GM12864 (cell line): Measurements from ENCODE around the gene KCNQ1.

Experiments
- DNase-seq: peaks from one replicate; pipeline ENCODE4 v3.0.0-alpha.2; 2011; ENCODE audit warnings: low read depth
- H3K4me3 ChIP-seq: 2 replicates; pipeline ENCODE4 v1.5.1; 2011; ENCODE audit warnings: mild to moderate bottlenecking, low read depth, low read length, control low read depth
- CTCF ChIP-seq: IDR thresholded peaks from 2 replicates; pipeline ENCODE4 v1.5.1; 2011; ENCODE audit warnings: low read depth, mild to moderate bottlenecking, moderate library complexity, low read length, control low read depth, inconsistent platforms; ENCODE audit errors: missing control alignments

KCNQ1 gene

DNA sequence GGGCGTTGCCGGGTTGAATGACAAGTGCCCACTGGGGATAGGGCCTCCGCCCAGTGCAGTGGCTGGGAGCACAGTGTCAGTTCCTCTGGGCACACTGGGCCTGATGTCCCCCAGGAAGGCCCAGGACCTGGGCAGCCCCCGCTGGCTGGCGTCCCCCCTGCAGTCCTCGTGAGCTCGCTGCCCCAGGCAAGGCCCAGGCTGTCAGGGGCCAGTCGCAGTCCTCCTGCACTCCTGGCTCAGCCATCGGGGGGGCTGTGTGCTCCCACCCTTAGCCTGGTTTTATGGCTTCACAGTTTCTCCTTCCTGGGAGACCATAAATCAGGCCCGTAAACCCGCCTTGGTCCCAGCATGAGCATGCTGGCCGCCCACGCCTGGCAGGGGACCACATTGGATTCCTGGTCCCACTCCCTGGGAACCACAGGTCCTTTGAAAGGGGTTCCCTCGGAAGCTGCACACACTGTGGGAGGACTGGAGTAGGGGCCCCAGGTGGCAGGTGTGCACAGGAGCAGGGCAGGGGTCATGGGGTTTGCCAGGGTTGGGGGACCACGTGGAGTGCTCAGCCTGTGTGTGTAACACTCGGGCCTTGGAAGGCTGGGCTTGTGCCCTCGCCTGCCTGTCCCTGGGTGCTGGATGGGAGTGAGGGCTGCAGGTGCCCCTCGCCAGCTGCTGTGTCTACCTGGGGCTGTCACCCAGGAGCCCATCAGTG is 141.4 kb downstream of the KCNQ1 start:
- no peak for TF ChIP-seq CTCF
- no peak for DNase-seq

DNA sequence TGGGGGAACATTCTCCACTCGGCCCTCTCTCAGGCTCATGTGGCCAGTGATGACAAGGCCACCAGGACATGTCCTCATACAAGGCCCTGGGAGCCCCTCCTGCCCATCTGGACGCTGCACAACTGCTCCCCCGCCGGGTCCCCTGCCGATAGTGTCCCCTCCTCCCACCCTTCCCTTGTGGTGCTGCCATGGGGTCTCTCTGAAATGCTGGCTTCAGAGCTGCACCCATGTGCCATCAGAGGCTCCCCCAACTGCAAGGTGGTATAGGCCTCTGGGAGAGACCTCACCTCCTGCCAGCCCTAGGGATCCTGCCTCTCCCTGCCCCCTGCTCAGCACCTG is 142.0 kb downstream of the KCNQ1 start:
- no peak for TF ChIP-seq CTCF
- no peak overlapping the region for H3K4me3 ChIP-seq
- DNase-seq = no peak

More for the DNA sequence above, 141.4 kb downstream of the KCNQ1 start:
- no peak overlapping the region for H3K4me3 ChIP-seq

DNA sequence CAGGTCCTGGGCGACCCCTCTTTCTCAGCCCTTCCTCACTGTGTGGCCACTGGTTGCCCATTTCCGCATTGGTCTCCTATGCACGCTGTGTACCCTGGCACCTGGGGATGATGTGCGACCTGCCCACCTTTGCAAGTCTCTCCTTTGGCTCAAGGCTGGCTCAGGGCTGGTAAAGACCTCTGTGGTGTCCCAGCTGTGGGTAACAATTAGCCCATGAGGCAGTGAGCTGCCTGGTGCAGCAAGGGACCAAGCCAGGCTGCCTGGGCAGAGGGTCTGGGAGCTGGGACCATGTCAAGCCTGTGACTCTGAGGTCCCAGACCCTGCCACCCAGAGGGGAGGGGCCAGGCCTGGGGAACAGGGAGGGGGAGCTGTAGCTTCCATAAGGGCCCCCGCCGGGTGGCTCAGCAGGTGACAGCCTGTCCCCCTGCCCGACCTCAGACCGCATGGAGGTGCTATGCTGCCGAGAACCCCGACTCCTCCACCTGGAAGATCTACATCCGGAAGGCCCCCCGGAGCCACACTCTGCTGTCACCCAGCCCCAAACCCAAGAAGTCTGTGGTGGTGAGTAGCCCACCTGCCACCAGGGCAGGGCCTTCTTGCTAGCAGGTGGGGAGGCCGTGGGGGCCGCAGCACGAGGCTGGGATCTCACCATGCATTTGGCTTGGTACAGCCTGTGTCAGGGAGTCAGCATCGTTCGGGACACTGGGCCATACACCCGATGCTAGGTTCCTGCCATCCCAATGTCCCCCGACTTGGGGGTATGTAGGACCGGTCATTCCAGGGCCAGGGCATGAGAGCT is 142.5 kb downstream of the KCNQ1 start:
- no peak for TF ChIP-seq CTCF
- no peak for DNase-seq
- no peak overlapping the region for H3K4me3 ChIP-seq

DNA sequence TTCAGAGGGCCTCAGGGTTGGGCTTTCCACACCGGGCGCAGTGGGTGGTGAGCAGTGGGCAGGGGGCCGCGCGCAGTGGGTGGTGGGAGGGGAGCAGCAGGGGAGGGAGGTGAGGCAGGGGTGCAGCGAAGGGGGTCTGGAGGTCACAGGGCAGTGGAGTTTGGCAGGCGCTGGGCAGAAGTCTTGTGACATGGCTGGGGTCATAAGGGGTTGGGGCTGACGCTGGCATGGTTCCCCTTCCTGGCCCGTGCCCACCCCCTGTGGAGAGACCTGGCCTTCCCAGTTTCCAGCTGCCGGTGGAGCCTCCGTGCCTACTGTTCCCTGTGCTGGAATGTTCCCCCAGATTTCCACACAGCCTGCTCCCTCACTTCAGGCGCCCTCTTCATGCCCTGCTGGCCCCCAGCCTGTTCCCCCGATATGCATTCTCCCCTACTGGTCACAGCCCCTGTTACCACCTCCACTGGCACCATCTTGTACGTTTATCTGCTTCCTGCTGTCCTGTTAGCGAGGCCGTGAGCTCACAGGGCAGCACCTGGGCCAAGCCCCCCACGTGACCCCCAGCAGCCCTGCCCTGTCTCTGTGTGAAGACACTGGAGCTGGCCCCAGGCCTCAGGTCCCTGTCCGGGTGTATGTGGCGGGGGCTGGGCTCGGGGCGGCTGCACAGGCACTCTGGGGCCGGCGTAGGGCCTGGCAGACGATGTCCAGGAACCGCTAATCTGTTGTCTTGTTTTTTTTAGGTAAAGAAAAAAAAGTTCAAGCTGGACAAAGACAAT is 143.4 kb downstream of the KCNQ1 start:
- DNase-seq = no peak
- TF ChIP-seq CTCF = no peak
- H3K4me3 ChIP-seq = no peak overlapping the region

DNA sequence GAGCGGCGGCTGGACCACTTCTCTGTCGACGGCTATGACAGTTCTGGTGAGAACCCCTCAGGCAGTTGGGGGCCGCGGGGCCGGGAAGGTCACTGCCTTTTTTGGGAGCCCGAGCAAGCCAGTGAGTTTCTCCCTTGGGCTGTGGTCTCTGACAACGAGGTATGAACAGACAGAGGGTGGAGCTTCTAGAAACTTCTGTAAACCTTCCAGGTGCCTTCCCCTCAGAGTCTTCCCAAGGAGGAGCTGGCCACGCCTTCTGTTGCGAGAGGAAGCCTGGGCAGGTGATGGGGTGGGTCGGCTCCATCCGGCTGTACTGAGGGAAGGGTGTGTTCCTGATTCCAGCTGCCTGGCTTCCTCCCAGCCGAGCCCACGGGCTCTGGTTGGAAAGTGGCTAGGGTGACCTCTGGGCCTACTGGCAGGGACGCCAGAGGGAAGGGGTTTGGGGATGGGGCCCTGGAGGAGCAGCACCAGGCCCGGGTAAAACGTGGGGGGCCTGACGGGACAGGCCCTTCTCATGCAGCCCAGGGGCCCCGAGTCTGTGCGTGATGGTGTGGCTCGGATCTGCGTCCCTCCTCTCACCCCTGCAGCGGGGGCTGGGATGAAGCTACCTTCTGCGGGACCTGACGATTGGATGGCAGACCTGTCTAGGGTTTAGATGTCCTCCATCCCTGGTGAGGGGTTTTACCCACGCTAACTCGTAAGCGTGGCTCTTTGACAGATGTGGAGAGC is 144.2 kb downstream of the KCNQ1 start:
- TF ChIP-seq CTCF = no peak
- H3K4me3 ChIP-seq = no peak overlapping the region
- DNase-seq = no peak

GRCh38 chr11:2589538-2589934 is 144.7 kb downstream of the KCNQ1 start:
- no peak for DNase-seq
- no peak overlapping the region for H3K4me3 ChIP-seq

More at GRCh38 chr11:2589538-2589934, 144.7 kb downstream of the KCNQ1 start:
- TF ChIP-seq CTCF = no peak
